GF-D8 (cell line): ENCODE measurements around the gene CPS1.

Experiments used
- DNase-seq: peaks from one replicate; lab custom pipeline; 2025; lab: John Stamatoyannopoulos, UW

Gene CPS1

GRCh38 chr2:210556329-210556980 is at the start of gene CPS1:
TSS of gene CPS1 (plus strand) at chr2:210556599. CDS start at chr2:210556734, 135 bp downstream.
- no peak for DNase-seq

- no peak for DNase-seq
Measured at GRCh38 chr2:210515911-210516310, 40.5 kb upstream of the CPS1 start.

DNA sequence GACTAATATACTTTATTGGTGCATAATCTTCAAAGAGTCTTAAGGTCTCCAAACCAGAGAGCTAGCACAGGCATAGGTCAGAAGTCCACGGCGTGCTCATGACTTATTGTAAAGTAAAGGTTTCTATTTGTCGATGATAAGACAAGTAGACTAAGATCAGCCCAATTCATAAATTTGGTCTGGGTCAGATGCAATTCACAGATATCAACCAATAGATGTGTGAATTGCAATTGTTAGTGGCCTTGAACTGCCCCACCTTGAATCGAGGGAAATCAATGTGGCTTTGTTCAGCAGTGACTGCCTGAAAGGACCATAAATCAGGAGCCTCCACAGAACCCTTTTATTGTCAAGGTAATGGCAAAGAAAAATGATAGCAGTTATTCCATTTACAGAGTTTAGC is 39.1 kb upstream of the CPS1 start:
- no peak for DNase-seq

DNA sequence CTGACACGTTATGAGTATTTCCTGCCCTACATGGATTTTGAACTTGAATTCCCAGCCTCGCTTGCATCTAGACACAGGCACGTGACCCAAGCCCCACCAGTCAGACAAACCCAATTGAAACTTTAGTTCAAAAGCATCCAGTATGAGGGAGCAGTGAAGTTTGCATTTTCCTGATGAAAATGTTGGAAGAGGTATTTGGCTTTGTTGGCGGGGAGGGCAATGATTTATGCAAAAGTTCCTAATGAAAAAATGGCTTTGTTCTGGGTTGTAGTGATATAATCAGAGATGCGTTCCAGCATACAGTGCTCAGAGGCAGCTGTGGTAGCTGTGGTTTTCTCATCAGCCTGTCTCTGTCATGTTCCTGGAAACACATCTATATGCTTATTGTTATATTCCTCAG is 36.8 kb upstream of the CPS1 start:
- DNase-seq: no peak

GRCh38 chr2:210522399-210522798 is 34.0 kb upstream of the CPS1 start:
- DNase-seq: no peak

DNA sequence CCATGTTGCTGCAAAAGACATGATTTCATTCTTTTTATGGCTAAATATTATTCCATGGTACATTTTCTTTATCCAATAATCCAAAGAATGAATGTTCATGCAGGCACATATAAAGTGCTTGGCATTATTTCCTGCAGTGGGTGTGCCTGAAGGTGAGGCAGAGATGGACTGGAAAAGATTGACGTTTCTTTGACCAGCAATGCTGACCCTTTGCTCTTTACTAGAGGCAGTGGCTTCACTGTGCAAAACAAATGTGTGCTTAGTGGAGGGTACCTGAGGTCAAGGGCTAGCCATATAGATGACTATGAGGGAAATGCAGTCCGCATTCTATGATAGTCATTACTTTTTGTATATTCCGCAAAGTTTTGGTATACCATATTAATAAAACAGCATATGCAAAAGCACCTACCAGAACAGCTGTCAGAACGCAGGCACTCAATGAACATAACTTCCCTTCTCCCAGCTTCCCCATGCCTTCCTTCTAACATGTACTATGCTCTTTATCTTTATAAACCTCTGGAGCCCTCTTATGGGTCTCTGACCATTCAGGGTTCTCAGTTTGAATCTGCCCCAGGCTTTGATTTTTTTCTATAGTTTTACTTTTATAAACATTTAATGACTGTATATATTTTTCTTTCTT is 32.6 kb upstream of the CPS1 start:
- DNase-seq: no peak

DNA sequence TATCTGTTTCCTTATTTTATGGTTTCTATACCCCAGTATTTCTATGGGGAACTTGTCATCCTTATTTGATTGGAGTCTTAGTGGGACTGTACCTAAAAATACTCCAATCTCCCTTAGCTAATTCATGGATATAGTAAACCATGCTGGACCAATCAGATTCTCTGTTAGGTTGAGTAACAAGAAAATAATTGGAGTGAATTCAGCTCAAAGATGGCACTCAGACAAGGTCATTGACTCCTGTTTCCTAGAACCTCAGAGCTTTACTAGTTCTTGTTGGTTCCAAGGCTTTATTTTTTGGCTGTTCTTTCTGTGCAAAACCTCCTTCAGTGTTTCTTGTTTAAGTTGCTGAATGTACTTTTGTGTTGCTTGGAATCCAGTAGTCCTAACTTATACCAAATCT is 31.9 kb upstream of the CPS1 start:
- no peak for DNase-seq

GRCh38 chr2:210527286-210527685 is 29.1 kb upstream of the CPS1 start:
- no peak for DNase-seq

DNA sequence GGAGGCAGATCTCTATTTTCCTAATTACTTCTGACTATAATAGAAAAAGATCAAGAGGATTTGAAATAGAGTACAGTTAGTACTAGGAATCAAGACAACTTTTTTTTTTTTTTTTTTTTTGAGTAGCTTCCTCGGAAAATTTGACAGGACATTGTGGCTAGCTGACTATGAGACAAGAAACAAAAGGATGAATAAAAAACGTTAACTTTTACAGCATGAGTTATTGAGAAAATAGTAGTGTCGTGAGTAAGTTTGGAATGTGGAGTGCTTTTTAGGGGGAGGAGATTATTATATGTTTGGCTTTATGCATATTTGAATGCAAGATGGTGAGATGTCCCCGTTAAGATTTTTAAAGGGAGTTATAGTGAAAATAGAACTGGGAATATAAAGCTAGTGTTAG is 27.7 kb upstream of the CPS1 start:
- no peak for DNase-seq

GRCh38 chr2:210531050-210531449 is 25.3 kb upstream of the CPS1 start:
- DNase-seq: no peak

GRCh38 chr2:210531482-210531881 is 24.9 kb upstream of the CPS1 start:
- DNase-seq: no peak

DNA sequence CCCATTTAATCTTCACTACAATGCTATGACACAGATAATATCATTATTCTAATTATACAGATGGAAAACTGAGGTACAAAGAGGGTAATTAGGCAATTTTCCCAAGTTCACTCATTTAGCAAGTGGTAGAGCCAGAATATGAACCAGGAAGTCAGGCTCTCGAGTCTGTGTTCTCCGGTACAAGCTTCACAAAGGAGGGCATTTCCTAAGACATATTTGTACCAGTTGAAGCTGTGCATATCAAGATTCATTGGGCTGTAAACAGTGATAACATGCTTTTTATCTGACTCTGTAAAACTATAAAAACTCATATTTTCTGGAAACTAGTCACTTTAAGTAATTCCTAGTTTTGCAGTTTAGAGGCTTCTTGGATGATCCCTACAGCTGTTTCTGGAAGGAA is 23.0 kb upstream of the CPS1 start:
- no peak for DNase-seq

GRCh38 chr2:210534879-210535278 is 21.5 kb upstream of the CPS1 start:
- no peak for DNase-seq

DNA sequence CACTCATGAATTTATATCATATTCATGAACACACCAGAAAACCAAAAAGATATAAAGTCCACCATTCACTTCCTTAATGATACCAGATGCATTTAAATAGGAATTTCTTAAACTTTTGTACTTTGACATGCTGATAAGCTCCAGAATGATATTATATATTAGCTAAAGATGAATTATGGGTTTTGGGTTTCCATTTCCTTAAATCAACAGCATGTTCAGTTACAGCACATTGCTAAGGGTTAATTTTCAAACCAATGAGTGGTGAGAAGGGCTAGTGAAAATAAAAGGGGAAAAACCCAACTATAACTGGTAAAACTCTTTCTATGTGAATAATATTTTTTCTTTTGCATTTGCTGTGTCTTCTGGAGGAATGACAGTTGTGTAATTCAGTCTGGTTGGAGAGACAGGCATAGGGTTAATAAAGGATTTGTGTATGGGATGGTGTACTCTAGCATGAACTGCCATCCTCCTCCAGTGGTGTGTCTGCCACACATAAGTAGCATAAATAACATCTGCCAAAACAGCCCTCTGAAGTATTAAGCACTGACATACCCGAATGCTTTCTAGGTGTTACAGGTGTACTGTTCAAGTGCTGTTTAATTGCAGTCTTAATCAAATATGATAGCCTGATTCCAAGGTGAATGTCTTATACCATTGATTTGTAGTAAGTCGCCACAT is 19.3 kb upstream of the CPS1 start:
- DNase-seq: no peak

DNA sequence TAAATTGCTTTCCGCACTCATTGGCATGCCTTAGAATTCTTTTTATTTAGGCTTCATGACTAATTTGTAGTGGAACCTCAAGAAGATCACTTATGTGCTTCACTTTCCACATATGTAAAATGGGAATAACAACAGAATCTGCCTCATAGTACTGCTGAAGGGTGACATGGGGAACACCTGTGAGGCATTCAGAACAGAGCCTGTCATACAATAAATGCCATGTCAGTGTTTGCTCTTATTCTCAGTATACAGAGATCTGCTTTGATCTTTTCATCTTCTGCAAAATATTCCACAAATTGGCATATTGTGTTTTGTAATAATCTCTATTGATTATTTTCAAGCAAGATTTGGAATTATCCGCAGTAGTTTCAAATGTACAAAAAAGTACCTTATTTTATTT is 17.4 kb upstream of the CPS1 start:
- DNase-seq: no peak

DNA sequence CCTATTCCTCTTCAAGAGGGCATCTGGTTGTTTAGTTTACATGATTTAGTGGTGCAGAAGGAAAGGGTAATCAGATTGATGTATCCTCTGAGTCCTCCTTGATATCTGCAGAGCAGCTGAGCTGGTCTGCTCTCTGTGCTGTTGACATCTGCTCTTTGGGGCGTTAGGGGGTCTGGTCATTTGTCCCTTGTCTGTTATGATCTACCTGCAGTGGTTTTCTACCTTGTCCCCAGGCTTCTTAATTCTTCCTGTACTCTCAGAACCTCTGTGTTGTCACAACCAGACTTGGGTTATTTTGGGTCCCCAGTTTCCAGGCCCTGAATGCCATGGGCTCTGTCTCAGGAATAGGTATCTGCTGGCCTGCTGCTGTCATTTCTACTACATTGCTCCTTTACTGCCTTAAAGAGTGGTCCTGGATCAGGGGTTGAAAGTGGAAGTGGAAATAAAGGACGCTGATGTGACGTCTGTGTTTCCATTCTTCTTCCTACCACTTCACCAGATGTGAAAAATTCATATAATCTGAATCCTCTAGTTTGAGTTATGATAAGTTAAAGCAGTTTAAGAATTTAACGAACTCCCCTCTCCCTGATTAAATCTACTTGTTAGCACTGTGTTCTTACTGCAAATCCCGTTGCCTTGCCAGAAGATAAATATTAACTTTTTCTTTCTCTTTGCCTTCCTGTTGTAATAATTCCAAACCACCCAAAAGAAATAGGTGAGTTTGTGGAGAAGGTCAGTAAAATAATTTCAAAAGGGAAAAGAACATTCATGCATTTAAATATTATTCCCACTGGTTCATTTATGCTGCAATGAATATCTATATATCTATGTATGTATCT is 16.6 kb upstream of the CPS1 start:
- DNase-seq: no peak

- DNase-seq: no peak
Measured at GRCh38 chr2:210540471-210540870, 15.9 kb upstream of the CPS1 start.

DNA sequence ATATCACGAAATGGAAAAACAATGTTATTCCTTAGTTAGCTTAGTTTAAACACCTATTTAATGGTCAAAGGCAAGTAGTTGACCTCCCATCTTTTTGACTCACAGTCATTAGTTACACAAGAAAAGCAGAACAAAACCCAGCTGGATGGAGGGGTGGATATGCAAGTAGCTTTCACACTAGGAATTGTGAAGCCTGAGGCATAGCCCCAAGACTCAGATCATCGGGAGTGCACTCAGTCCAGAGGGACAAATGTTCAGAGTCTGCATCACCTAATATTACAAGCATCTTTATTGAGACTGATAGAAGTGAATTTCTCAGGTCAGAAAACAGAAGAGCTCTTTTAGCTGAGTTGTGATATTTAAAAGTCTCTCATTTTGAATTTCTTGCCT is 15.5 kb upstream of the CPS1 start:
- no peak for DNase-seq

- no peak for DNase-seq
Measured at GRCh38 chr2:210541290-210541902, 15.0 kb upstream of the CPS1 start.

DNA sequence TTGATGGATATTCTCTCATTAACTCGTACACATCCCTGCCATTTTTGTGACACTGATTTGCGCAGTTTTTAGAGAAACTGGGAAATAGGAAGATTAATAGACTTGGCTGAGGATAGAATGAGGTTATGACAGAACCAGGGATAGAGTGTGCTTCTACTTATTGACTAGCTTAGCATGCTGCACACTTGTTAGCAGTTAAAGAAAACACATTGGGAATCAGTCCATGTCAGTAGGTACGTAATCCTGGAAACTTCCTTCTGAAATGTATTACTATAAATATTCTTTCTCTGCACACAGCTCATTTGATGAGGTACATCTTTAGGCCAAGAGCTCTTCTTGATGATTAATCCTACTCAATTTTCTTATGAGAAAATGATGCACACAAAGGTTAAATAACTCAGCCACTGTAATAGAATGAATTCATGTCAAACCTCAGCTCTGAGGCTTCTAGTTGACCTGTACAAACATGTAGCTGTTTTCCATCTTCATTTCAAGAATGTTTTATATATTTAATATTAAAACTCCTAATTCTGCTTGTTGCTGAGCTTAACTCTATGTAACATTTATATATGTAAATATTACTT is 12.3 kb upstream of the CPS1 start:
- DNase-seq: no peak

DNA sequence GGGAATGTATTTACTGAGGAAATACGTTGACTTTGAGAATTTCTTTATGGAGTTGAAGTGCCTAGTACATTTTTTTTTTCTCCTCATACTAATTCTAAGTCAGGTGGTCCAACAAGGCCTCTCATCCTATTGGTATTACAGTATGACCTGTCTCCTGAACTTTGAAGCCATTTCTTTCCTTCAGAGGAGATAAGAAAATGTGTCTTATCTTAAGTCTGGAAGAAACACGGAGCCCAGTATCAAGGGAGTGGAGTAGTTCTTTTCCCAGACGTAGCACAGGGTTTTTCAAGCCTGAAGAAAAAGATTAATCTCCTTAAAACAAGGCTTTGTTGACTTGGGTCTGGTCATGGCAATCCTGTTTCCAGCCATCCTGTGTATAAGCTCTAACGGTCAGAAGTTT is 11.6 kb upstream of the CPS1 start:
- no peak for DNase-seq
